Cardiac muscle cell (in vitro differentiated cells and primary cell): ENCODE results near the gene VPS13C. TPM values are rescaled to one million over a fixed set of nuclear protein-coding genes. Genes with fewer than 3 reads are reported as not detected.
A peak's percentile ranks its signal among the peaks of the same experiment; 100 is the strongest.

ENCODE experiments used
- DNase-seq, 2 donors: peaks; one replicate each; pipeline versions ENCODE4 v3.0.0 to v3.0.0-alpha.2; 2010 to 2017; ENCODE audit warnings: low read depth in 1 of 2, low spot score in 1 of 2
- H3K27ac ChIP-seq: fragments of 200-600 bp; sonication (generic); 2 replicates; pipeline ENCODE4 v1.5.1; 2016
- H3K27me3 ChIP-seq: fragments of 200-600 bp; sonication (generic); 2 replicates; pipeline ENCODE4 v1.6.0; 2016; ENCODE audit warnings: control low read depth
- H3K36me3 ChIP-seq: fragments of 200-600 bp; sonication (generic); 2 replicates; pipeline ENCODE4 v1.5.1; 2016; ENCODE audit warnings: control low read depth
- H3K4me1 ChIP-seq: fragments of 200-600 bp; sonication (generic); 2 replicates; pipeline ENCODE4 v1.8.1; 2017; ENCODE audit warnings: low read depth, mild to moderate bottlenecking, mixed run types
- H3K4me3 ChIP-seq: fragments of 200-600 bp; sonication (generic); 2 replicates; pipeline ENCODE4 v1.5.1; 2016; ENCODE audit warnings: mild to moderate bottlenecking
- H3K9me3 ChIP-seq: fragments of 200-600 bp; sonication (generic); 2 replicates; pipeline ENCODE4 v1.5.1; 2017; ENCODE audit warnings: low read depth, mild to moderate bottlenecking, control low read depth
- polyA plus RNA-seq: library from polyadenylated mRNA; unstranded; fragments of >200 nt; fragmentation: Nextera tagmentation; extraction: Ambion mirVana; gene quantifications from 2 replicates; pipeline ENCODE4 v1.2.1, GENCODE V29; 2016
- total RNA-seq: library from RNA; depleted of rRNA; stranded (reverse); fragments of >200 nt; gene quantifications from 2 replicates; pipeline ENCODE4 v1.2.3, GENCODE V29; 2016
- TF ChIP-seq, protein P1 (sequence below): IDR thresholded peaks from 2 replicates; pipeline ENCODE4 v1.5.1; 2012; ENCODE audit warnings: low read depth, mild to moderate bottlenecking, low read length

VPS13C gene
- total and polyA plus RNA-seq, 2 experiments from 2014 or later = 4.5 to 31.8 TPM

DNA sequence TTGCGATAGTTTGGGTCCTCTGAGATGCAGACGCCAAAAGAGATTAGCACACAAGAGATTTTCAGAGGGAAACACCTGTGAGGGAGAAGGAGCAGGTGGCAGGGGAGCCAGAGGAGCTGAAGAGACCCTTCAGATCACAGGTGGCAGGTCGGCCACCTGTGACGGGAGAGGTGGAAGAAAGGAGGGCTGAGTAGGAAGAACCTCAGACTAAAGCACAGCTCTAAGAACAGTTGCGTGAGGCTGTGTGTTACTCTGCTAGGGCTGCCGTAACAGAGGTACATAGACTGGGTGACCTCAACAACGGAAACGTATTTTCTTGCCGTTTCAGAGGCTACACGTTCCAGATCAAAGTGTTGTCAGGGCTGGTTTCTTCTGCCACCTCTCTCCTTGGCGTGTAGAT is 45.0 kb upstream of the VPS13C start:
- no peak for DNase-seq
- Histone ChIP-seq H3K9me3 (no peaks in the 10 kb centered on the region), H3K36me3 (no peaks in the 10 kb centered on the region), H3K4me3 (no peak overlapping the region), H3K27me3 (no peaks in the 10 kb centered on the region), H3K27ac (no peak overlapping the region), H3K4me1 (no peaks in the 10 kb centered on the region)
- TF ChIP-seq, protein P1, sequence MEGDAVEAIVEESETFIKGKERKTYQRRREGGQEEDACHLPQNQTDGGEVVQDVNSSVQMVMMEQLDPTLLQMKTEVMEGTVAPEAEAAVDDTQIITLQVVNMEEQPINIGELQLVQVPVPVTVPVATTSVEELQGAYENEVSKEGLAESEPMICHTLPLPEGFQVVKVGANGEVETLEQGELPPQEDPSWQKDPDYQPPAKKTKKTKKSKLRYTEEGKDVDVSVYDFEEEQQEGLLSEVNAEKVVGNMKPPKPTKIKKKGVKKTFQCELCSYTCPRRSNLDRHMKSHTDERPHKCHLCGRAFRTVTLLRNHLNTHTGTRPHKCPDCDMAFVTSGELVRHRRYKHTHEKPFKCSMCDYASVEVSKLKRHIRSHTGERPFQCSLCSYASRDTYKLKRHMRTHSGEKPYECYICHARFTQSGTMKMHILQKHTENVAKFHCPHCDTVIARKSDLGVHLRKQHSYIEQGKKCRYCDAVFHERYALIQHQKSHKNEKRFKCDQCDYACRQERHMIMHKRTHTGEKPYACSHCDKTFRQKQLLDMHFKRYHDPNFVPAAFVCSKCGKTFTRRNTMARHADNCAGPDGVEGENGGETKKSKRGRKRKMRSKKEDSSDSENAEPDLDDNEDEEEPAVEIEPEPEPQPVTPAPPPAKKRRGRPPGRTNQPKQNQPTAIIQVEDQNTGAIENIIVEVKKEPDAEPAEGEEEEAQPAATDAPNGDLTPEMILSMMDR = no peak

DNA sequence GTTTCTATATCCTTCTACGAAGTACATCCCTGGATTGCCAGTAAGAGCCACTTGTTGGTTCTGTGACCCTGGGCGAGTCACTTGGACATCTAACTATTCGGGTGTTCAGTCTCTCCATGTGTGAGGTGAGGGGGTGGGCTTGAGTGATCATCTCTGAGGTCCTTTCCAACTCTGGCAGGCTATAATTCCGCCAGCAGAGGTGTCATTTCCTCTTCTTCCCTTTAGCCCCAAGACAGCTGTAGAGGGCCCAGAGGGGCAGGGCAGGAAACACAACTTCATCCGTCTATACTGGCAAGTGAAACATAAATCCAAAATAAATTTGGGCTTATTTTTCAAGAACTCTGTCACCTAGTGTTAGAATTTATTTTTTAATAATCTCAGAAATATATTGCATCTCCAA is 44.6 kb upstream of the VPS13C start:
- no peaks in the 10 kb centered on the region for H3K4me1 ChIP-seq
- no peaks in the 10 kb centered on the region for H3K9me3 ChIP-seq
- no peak overlapping the region for H3K27ac ChIP-seq
- H3K4me3 ChIP-seq = no peak overlapping the region
- H3K27me3 ChIP-seq = no peaks in the 10 kb centered on the region
- H3K36me3 ChIP-seq = no peaks in the 10 kb centered on the region
- no peak for DNase-seq
- TF ChIP-seq, protein P1 = no peak

- Histone ChIP-seq H3K4me3 (no peak overlapping the region), H3K27ac (no peak overlapping the region), H3K36me3 (no peaks in the 10 kb centered on the region), H3K4me1 (no peaks in the 10 kb centered on the region), H3K27me3 (no peaks in the 10 kb centered on the region), H3K9me3 (no peaks in the 10 kb centered on the region)
- TF ChIP-seq, protein P1 = no peak
- DNase-seq = no peak
These were observed 44.2 kb upstream of the VPS13C start for GRCh38 chr15:62104401-62104800.

- TF ChIP-seq, protein P1 = no peak
- Histone ChIP-seq H3K4me3 (no peak overlapping the region), H3K27me3 (no peaks in the 10 kb centered on the region), H3K9me3 (no peaks in the 10 kb centered on the region), H3K27ac (no peak overlapping the region), H3K4me1 (no peaks in the 10 kb centered on the region), H3K36me3 (no peaks in the 10 kb centered on the region)
- no peak for DNase-seq
These were observed 43.2 kb upstream of the VPS13C start for GRCh38 chr15:62103431-62103830.

DNA sequence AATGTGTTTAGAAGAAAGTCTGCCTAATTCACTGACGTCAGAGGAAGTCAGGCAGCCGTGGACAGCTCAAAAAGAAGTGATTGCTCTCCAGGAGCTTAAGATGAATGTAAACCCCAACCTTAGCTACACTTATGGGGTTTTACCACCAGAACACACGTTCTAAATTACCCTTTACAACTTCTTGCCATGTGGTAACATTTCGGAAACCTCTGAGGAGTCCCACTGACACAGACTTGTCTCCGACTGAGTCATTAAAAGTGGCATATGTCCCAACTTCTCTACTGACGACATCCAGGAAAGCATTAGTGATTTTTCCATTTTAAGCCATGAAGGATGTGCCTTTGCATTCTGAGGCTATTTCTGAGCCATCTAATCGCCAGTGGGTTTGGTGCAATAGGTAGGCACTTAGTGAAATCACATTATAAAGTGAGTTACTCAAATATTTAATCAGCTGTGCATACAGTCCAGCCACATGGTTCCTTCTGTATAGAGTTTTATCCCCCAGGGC is 38.9 kb upstream of the VPS13C start:
- H3K36me3 ChIP-seq = no peaks in the 10 kb centered on the region
- DNase-seq = peak in 1 of 2 donors; percentile 42

More for the DNA sequence above, 38.9 kb upstream of the VPS13C start:
- Histone ChIP-seq H3K4me1 (no peaks in the 10 kb centered on the region), H3K27me3 (no peaks in the 10 kb centered on the region), H3K9me3 (no peaks in the 10 kb centered on the region), H3K4me3 (no peak overlapping the region), H3K27ac (no peak overlapping the region)
- TF ChIP-seq, protein P1 = no peak
